ENCODE results near the gene SLC25A25.
"Not testable (repeated sequence)": the region's sequence is repeated elsewhere in the genome, so short reads cannot be mapped to it uniquely, and the experiment has no call there.

The SLC25A25 gene

GRCh38 chr9:128042043-128042442 is 26.0 kb upstream of the SLC25A25 start:
- Mint-ChIP-seq H3K4me1 (ENCODE audit: low read depth) (peaks cover 14% of the 10 kb centered on the region), H3K9me3 (no peaks in the 10 kb centered on the region), H3K27me3 (no peaks in the 10 kb centered on the region), H3K36me3 (ENCODE audit: low read depth) (no peaks in the 10 kb centered on the region), H3K27ac (no peak overlapping the region), H3K4me3 (no peak overlapping the region)

GRCh38 chr9:128043467-128043868 is 24.6 kb upstream of the SLC25A25 start:
- H3K27me3 Mint-ChIP-seq, result no peaks in the 10 kb centered on the region
- H3K4me3 Mint-ChIP-seq, result no peak overlapping the region
- H3K27ac Mint-ChIP-seq, result no peak overlapping the region
- no peaks in the 10 kb centered on the region for H3K9me3 Mint-ChIP-seq
- H3K4me1 Mint-ChIP-seq (ENCODE audit: low read depth), result peaks cover 14% of the 10 kb centered on the region
- H3K36me3 Mint-ChIP-seq (ENCODE audit: low read depth), result no peaks in the 10 kb centered on the region

DNA sequence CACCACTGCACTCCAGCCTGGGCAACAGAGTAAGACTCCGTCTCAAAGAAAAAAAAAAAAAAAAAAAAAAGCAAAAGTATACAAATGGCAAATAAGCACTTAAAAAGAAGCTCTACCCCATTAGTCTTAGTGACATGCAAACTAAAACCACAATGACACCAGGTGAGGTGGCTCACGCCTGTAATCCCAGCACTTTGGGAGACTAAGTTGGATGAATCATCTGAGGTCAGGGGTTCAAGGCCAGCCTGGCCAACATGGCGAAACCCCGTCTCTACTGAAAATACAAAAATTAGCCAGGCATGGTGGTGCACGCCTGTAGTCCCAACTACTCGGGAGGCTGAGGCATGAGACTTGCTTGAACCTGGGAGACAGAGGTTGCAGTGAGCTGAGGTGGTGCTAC is 22.6 kb upstream of the SLC25A25 start:
- H3K4me1 Mint-ChIP-seq (ENCODE audit: low read depth), result peaks cover 14% of the 10 kb centered on the region
- H3K27me3 Mint-ChIP-seq; H3K27ac Mint-ChIP-seq; H3K36me3 Mint-ChIP-seq (ENCODE audit: low read depth); H3K9me3 Mint-ChIP-seq; H3K4me3 Mint-ChIP-seq: not testable (repeated sequence)

DNA sequence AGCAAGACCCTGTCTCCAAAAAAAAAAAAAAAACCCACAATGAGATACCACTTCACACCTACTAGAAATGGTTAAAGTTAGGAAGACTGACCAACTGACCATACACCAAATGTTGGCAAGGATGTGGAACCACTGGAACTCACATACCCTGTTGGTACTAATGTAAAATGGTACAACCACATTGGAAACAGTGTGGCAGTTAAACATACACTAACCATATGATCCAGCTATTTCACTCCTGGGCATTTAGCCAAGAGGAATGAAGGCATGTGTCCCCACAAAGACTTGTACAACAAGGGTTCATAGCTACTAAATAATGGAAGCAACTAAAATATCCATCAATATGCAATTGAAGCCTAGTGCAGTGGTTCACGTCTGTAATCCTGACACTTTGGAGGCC is 22.2 kb upstream of the SLC25A25 start:
- no peaks in the 10 kb centered on the region for H3K9me3 Mint-ChIP-seq
- peaks cover 14% of the 10 kb centered on the region for H3K4me1 Mint-ChIP-seq (ENCODE audit: low read depth)
- no peaks in the 10 kb centered on the region for H3K27me3 Mint-ChIP-seq
- no peak overlapping the region for H3K4me3 Mint-ChIP-seq
- H3K36me3 Mint-ChIP-seq (ENCODE audit: low read depth), result no peaks in the 10 kb centered on the region
- no peak overlapping the region for H3K27ac Mint-ChIP-seq

DNA sequence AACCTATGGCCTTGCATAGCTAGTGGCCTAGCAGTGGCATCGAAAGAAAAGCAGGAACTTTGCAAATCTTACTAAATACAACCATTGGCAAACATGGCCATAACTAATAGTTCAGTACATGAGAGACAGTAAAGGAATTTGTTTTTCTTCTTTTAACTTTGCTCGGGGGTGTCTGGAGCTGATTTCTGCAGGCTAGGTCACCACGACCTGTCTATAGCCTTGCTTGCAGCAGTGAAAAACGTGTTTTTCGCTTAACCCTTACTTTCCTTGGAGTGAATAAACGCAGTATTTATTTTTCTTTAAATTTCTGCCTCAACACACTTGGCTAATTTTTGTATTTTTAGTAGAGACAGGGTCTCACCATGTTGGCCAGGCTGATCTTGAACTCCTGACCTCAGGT is 20.8 kb upstream of the SLC25A25 start:
- Mint-ChIP-seq H3K9me3 (no peaks in the 10 kb centered on the region), H3K4me3 (no peak overlapping the region), H3K36me3 (ENCODE audit: low read depth) (no peaks in the 10 kb centered on the region), H3K4me1 (ENCODE audit: low read depth) (peaks cover 2% of the 10 kb centered on the region), H3K27me3 (no peaks in the 10 kb centered on the region), H3K27ac (no peak overlapping the region)

GRCh38 chr9:128048663-128049062 is 19.4 kb upstream of the SLC25A25 start:
- Mint-ChIP-seq H3K27me3 (no peaks in the 10 kb centered on the region), H3K4me1 (ENCODE audit: low read depth) (no peaks in the 10 kb centered on the region), H3K27ac (no peak overlapping the region), H3K4me3 (no peak overlapping the region), H3K36me3 (ENCODE audit: low read depth) (no peaks in the 10 kb centered on the region), H3K9me3 (no peaks in the 10 kb centered on the region)

- Mint-ChIP-seq H3K27me3 (no peaks in the 10 kb centered on the region), H3K4me3 (no peak overlapping the region), H3K27ac (no peak overlapping the region), H3K9me3 (no peaks in the 10 kb centered on the region), H3K36me3 (ENCODE audit: low read depth) (no peaks in the 10 kb centered on the region), H3K4me1 (ENCODE audit: low read depth) (no peaks in the 10 kb centered on the region)
Measured at GRCh38 chr9:128049843-128050242, 18.2 kb upstream of the SLC25A25 start.

GRCh38 chr9:128051932-128052709 is 15.9 kb upstream of the SLC25A25 start:
- Mint-ChIP-seq H3K9me3 (no peaks in the 10 kb centered on the region), H3K27me3 (no peaks in the 10 kb centered on the region), H3K27ac (no peak overlapping the region), H3K36me3 (ENCODE audit: low read depth) (no peaks in the 10 kb centered on the region), H3K4me3 (no peak overlapping the region), H3K4me1 (ENCODE audit: low read depth) (no peaks in the 10 kb centered on the region)

GRCh38 chr9:128053560-128053959 is 14.5 kb upstream of the SLC25A25 start:
- Mint-ChIP-seq H3K27me3 (no peaks in the 10 kb centered on the region), H3K9me3 (no peaks in the 10 kb centered on the region), H3K27ac (no peak overlapping the region), H3K4me1 (ENCODE audit: low read depth) (no peaks in the 10 kb centered on the region), H3K36me3 (ENCODE audit: low read depth) (no peaks in the 10 kb centered on the region), H3K4me3 (no peak overlapping the region)

DNA sequence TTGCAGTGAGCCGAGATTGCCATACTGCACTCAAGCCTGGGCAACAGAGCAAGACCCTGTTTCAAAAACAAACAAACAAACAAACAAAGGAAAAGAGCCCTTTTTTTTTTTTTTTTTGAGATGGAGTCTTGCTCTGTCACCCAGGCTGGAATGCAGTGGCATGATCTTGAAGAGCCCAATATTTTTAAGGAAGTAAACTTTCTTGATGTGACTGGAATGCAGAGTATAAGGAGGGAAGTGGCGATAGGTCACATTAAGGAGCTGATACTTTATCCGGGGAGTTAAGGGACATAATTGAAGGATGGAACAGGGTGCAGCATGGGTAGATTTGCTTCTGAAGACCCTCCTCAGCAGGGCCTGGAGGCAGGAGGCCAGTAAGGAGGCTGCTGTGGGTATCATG is 13.9 kb upstream of the SLC25A25 start:
- H3K4me1 Mint-ChIP-seq (ENCODE audit: low read depth), result no peaks in the 10 kb centered on the region
- H3K27ac Mint-ChIP-seq, result no peak overlapping the region
- H3K27me3 Mint-ChIP-seq, result no peaks in the 10 kb centered on the region
- no peaks in the 10 kb centered on the region for H3K9me3 Mint-ChIP-seq
- H3K4me3 Mint-ChIP-seq, result no peak overlapping the region
- H3K36me3 Mint-ChIP-seq (ENCODE audit: low read depth), result no peaks in the 10 kb centered on the region

DNA sequence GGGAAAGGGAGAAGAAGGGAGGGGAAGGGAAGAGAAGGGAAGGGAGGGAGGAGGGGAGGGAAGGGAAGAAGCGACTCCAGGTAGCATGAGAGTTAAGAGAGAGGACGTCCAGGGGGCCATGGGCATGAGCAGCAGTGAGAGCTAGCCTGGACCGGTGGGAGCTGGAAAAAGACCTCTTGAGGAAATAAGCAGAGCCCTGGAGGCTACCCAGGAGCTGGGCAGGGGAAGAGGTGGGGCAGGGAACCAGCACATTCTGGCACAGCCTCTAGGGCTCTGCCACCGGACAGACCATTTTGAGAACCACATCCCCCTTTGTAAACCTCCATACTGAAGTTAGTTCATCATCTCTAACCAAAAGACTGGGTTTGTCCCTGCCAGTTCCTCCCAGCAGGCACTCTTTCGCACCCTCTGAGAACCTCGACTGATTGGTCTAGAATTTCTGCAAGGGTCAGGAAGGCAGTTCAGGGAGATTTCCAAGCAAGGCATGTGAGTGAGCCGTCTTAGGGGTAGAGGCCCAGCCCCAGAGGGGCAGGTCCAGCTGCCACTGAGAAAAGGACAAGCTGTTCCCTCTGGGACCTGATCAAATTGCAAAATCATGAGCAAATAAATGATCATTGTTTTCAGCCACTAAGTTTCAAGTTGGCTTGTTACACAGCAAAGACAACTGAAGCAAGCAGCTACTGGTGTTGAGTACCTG is 12.5 kb upstream of the SLC25A25 start:
- H3K27ac Mint-ChIP-seq, result no peak overlapping the region
- H3K4me3 Mint-ChIP-seq, result no peak overlapping the region
- no peaks in the 10 kb centered on the region for H3K27me3 Mint-ChIP-seq

GRCh38 chr9:128056086-128056485 is 11.9 kb upstream of the SLC25A25 start:
- Mint-ChIP-seq H3K4me3 (no peak overlapping the region), H3K9me3 (no peaks in the 10 kb centered on the region), H3K36me3 (ENCODE audit: low read depth) (no peaks in the 10 kb centered on the region), H3K4me1 (ENCODE audit: low read depth) (peaks cover 5% of the 10 kb centered on the region), H3K27ac (no peak overlapping the region), H3K27me3 (no peaks in the 10 kb centered on the region)

More for the DNA sequence above, 12.5 kb upstream of the SLC25A25 start:
- H3K4me1 Mint-ChIP-seq (ENCODE audit: low read depth), result no peaks in the 10 kb centered on the region
- no peaks in the 10 kb centered on the region for H3K9me3 Mint-ChIP-seq
- H3K36me3 Mint-ChIP-seq (ENCODE audit: low read depth), result no peaks in the 10 kb centered on the region

DNA sequence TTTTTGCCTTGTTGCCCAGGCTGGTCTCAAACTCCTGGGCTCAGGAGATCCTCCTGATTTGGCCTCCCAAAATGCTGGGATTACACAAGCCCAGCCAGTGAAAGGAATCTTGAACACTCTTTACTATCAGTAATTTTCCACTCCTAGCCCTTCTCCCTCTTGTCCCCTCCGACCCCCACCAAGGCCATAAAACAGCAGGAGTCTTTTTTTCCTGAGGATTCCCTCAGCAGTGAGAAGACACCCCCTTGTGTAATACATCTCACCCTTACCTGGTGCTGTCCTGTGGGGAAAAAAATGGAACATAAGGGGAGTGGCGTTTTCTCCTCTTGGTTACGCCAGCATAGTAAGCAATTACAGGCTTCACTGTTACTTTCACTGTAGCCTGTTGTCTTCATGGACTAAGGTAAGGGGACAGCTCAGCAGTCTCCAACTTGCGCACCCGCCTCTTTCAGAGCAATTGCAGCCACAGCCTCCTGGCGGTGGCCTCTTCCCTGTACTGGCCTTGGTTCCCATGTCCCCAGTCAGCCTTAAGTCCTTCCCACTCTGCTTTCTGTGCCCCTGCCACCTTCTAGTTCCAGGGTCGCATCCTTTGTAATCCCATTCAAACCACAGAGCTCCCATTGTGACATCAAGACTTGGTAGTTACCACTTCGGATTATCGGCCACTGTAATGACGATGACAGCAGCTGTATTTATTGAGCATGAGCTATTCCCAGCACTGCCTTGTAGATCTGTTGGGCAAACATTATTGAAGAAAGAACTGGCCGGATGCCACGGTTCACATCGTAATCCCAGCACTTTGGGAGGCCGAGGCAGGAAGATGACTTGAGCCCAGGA is 10.9 kb upstream of the SLC25A25 start:
- Mint-ChIP-seq H3K4me1 (ENCODE audit: low read depth) (peaks cover 15% of the 10 kb centered on the region), H3K36me3 (ENCODE audit: low read depth) (no peaks in the 10 kb centered on the region), H3K27me3 (no peaks in the 10 kb centered on the region), H3K4me3 (no peak overlapping the region), H3K27ac (no peak overlapping the region), H3K9me3 (no peaks in the 10 kb centered on the region)

- Mint-ChIP-seq H3K36me3 (ENCODE audit: low read depth) (no peaks in the 10 kb centered on the region), H3K9me3 (no peaks in the 10 kb centered on the region), H3K27ac (no peak overlapping the region), H3K27me3 (no peaks in the 10 kb centered on the region), H3K4me3 (no peak overlapping the region), H3K4me1 (ENCODE audit: low read depth) (peaks cover 23% of the 10 kb centered on the region)
Measured at GRCh38 chr9:128057724-128058409, 10.2 kb upstream of the SLC25A25 start.

All from stimulated activated naive CD8-positive, alpha-beta T cell treated with anti-CD3 and anti-CD28 coated beads, Interleukin-15, Interleukin-2, amounts not matched to agents 100 ng/mL and 50 ng/mL, for 24 hours (primary cell).